RWPE2 (cell line): Measurements from ENCODE around the gene RAP1GDS1.

Source experiments
- ATAC-seq: fragments of 200-7000 bp; cut with Tn5 transposase; 3 replicates; pipeline ENCODE4 v1.9.1; 2021; ENCODE audit warnings: low read depth
- DNase-seq: peaks from one replicate; pipeline ENCODE4 v3.0.0-alpha.2; 2020; ENCODE audit warnings: low spot score
- H3K27ac ChIP-seq: fragments of 450-650 bp; 2 replicates; pipeline ENCODE4 v1.5.1; 2017; ENCODE audit warnings: mild to moderate bottlenecking; ENCODE audit not compliant: poor library complexity, severe bottlenecking
- H3K27me3 ChIP-seq: fragments of 250-450 bp; sonication (Bioruptor Pico); 2 replicates; pipeline ENCODE4 v1.5.1; 2021; ENCODE audit warnings: mild to moderate bottlenecking, moderate library complexity; ENCODE audit not compliant: insufficient read depth, poor library complexity, severe bottlenecking
- H3K36me3 ChIP-seq: fragments of 250-450 bp; sonication (Bioruptor Pico); 2 replicates; pipeline ENCODE4 v1.5.1; 2020; ENCODE audit warnings: low read depth, mild to moderate bottlenecking, moderate library complexity
- H3K4me1 ChIP-seq: fragments of 250-450 bp; sonication (Bioruptor Pico); 2 replicates; pipeline ENCODE4 v1.5.1; 2021; ENCODE audit warnings: mild to moderate bottlenecking, moderate library complexity; ENCODE audit not compliant: insufficient read depth, poor library complexity, severe bottlenecking
- H3K4me3 ChIP-seq: fragments of 250-450 bp; sonication (Bioruptor Pico); 2 replicates; pipeline ENCODE4 v1.5.1; 2021; ENCODE audit warnings: mild to moderate bottlenecking, moderate library complexity; ENCODE audit not compliant: severe bottlenecking
- H3K9me3 ChIP-seq: fragments of 250-450 bp; sonication (Bioruptor Pico); 2 replicates; pipeline ENCODE4 v1.5.1; 2021; ENCODE audit warnings: mild to moderate bottlenecking, moderate library complexity; ENCODE audit not compliant: severe bottlenecking
- TF ChIP-seq, protein P1 (sequence below): fragments of 450-650 bp; IDR thresholded peaks from one replicate; pipeline ENCODE4 v1.5.1; 2017; ENCODE audit warnings: mild to moderate bottlenecking, moderate library complexity; ENCODE audit not compliant: poor library complexity, severe bottlenecking

The RAP1GDS1 gene

DNA sequence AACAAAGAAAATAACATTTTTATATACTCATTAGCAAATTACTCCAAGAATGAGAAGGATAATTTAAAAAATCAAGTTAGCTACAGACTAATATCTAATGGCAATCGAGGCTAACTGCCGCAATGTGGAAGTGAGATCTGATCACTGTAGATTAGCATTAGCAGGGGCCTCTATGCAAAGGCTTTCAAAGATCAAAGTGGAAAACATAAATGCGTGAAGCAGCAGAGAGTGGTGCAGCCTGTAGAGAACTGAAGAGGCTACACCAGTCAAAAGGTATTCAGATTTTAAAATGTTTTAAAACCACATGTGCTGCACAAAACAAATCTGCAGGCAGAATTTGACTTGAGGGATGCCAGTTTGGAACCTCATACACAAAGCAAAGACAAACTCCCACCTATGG is 24.0 kb upstream of the RAP1GDS1 start:
- H3K4me1 ChIP-seq: no peaks in the 10 kb centered on the region
- ATAC-seq (no peak), DNase-seq (no peak)
- H3K36me3 ChIP-seq: no peaks in the 10 kb centered on the region
- no peak overlapping the region for H3K4me3 ChIP-seq
- no peak overlapping the region for H3K27ac ChIP-seq
- peaks cover 2% of the 10 kb centered on the region for H3K9me3 ChIP-seq
- H3K27me3 ChIP-seq: no peaks in the 10 kb centered on the region
- TF ChIP-seq, protein P1, sequence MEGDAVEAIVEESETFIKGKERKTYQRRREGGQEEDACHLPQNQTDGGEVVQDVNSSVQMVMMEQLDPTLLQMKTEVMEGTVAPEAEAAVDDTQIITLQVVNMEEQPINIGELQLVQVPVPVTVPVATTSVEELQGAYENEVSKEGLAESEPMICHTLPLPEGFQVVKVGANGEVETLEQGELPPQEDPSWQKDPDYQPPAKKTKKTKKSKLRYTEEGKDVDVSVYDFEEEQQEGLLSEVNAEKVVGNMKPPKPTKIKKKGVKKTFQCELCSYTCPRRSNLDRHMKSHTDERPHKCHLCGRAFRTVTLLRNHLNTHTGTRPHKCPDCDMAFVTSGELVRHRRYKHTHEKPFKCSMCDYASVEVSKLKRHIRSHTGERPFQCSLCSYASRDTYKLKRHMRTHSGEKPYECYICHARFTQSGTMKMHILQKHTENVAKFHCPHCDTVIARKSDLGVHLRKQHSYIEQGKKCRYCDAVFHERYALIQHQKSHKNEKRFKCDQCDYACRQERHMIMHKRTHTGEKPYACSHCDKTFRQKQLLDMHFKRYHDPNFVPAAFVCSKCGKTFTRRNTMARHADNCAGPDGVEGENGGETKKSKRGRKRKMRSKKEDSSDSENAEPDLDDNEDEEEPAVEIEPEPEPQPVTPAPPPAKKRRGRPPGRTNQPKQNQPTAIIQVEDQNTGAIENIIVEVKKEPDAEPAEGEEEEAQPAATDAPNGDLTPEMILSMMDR: no peak

- H3K36me3 ChIP-seq: no peaks in the 10 kb centered on the region
- TF ChIP-seq, protein P1: no peak
- ATAC-seq (no peak), DNase-seq (no peak)
- no peak overlapping the region for H3K4me3 ChIP-seq
- H3K9me3 ChIP-seq: no peaks in the 10 kb centered on the region
- H3K4me1 ChIP-seq: no peaks in the 10 kb centered on the region
- H3K27me3 ChIP-seq: no peaks in the 10 kb centered on the region
- H3K27ac ChIP-seq: no peak overlapping the region
Observed at GRCh38 chr4:98242063-98242462, 19.1 kb upstream of the RAP1GDS1 start.

DNA sequence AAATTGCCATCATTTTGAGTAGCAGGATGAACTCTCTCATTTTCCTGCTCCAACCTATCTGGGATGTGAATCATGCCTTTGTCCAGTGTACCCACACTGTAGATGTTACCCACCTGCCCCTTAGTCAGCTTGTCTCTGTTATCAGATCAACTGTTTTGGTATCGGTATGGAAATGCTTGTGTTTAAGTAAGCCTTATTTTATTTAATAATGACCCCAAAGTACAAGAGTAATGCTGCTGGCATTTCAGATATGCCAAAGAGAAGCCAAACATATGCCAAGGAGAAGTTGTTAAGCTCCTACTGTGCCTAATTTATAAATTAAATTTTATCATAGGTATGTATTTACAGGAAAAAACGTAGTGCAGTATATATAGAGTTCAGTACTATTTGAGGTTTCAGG is 18.6 kb upstream of the RAP1GDS1 start:
- ATAC-seq (no peak), DNase-seq (no peak)
- Histone ChIP-seq H3K9me3 (no peaks in the 10 kb centered on the region), H3K27me3 (no peaks in the 10 kb centered on the region), H3K4me3 (no peak overlapping the region), H3K36me3 (no peaks in the 10 kb centered on the region), H3K27ac (no peak overlapping the region), H3K4me1 (no peaks in the 10 kb centered on the region)
- TF ChIP-seq, protein P1: no peak

DNA sequence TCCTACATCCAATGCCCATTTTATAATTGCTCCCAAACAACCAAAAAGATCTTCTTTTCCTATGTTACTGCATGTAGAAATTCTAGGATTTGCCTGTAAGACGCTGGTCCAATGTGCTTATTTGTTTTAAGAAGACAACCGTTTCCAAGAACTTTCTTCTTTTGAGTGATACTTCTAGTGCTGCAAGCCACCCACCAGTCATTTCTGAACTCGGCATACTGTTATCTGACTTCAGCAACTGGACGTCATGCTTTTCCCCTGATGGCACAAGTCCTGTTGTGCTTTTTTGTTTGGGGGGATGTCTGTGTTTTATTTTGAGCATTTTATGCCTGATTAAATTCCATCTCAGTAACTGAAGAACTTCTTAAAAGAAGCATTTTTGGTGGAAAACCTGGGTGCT is 16.0 kb upstream of the RAP1GDS1 start:
- DNase-seq: no peak

DNA sequence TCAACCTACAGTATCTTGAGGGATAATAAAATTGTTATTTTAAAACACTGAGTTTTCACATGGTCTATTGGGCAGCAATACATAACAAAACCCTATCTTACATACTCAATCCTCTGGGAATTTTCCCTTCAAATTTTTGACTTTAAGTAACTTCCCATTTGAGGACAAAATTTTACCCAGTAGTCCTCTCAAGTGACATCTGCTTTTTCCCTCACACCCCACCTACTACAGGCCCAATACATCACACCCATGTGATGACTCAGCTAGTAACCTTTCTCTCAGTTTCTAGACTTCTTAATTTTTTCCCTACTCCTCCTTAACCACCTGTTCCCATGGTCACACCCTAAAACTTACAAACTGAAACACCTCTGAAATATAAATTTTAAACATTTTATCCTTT is 12.2 kb upstream of the RAP1GDS1 start:
- no peaks in the 10 kb centered on the region for H3K27me3 ChIP-seq
- TF ChIP-seq, protein P1: no peak
- no peaks in the 10 kb centered on the region for H3K36me3 ChIP-seq
- DNase-seq: no peak
- no peak for ATAC-seq
- no peaks in the 10 kb centered on the region for H3K9me3 ChIP-seq
- no peak overlapping the region for H3K4me3 ChIP-seq
- no peak overlapping the region for H3K27ac ChIP-seq
- H3K4me1 ChIP-seq: no peaks in the 10 kb centered on the region

More for the DNA sequence above, 16.0 kb upstream of the RAP1GDS1 start:
- Histone ChIP-seq H3K27ac (no peak overlapping the region), H3K36me3 (no peaks in the 10 kb centered on the region), H3K4me3 (no peak overlapping the region), H3K4me1 (no peaks in the 10 kb centered on the region), H3K9me3 (no peaks in the 10 kb centered on the region), H3K27me3 (no peaks in the 10 kb centered on the region)
- TF ChIP-seq, protein P1: no peak
- ATAC-seq: no peak
